HUDEP-2 (cell line): ENCODE measurements around the gene HSD3B7.
A peak's percentile ranks its signal among the peaks of the same experiment; 100 is the strongest.

Experiments
- DNase-seq, 76 experiments: peaks; one replicate each; lab custom pipeline; 2025; ENCODE audit not compliant: unreplicated experiment in 76 of 76; lab: John Stamatoyannopoulos, UW

Gene HSD3B7

DNA sequence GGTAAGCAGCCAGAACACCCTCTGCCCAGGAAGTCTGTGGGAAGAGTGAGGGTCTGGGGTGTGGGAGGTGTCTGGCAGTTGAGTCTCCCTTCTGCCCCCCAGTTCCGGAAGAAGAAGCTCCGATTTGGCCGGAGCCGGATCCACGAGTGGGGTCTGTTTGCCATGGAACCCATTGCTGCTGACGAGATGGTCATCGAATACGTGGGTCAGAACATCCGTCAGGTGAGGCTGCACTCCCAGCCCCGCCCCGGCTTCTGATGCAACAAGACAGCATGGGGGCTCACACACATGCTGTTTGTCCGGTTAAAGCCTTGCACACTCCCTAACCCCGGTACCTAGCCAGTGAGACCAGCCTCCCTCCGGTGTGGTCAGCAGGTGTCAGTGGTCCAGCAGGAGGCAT is 4.0 kb upstream of the HSD3B7 start:
- no peak for DNase-seq

DNA sequence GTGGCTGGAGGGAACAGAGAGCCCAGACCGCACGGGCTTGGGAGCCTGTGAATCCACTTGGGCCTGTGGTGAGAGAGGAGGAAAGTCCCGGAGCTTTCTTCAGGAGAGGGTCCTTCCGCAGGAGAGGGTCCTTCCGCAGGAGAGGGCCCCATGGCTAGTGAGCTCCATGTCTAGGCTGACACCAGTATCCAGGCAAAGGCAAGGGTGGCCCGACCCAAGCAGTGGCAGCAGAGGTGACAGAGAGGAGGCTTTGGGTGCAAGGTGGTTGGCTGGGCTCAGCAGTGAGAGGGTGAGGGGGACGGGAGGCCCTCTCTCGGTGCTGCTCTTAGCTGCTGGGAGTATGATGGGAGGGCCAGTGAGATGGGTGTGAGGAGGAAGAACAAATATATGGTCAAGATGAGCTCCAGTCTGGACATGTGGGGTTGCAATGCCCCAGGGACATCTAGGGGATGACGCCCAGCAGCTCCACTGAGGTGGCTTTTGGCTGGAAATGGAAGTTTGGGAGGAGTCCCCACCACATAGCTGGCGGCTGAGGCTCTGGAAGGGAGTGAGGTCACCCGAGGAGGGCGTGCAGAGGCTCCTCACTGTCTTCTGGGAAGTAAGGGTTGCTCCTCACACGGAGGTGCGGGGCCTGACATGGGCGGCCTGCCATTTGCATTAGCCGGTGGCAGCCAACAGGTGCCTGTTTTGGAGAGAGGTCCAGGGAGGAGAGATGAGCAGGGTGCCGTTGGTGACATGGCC is 2.3 kb upstream of the HSD3B7 start:
- DNase-seq, result no peak

DNA sequence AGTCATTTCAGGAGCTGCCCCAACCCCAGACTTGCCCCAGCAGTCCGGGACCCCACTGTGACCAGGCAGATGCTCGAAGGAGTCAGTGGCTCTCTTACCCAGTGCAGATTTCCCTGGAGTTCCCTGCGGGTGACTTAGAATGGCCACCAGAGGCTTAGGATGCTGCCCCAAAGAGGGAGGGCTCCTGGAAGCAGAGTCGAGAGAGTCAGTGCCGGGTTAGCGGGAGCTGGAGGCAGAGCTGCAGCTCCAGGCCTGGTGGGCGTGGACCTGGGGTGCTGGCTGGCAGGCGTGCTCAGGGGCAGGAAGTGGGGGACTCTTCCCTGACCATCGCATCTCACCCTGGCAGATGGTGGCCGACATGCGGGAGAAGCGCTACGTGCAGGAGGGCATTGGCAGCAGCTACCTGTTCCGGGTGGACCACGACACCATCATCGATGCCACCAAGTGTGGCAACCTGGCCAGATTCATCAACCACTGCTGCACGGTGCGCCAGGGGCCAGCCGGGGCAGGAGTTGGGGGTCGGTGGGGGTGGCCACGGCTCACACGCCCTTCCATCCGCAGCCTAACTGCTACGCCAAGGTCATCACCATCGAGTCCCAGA is 1.6 kb upstream of the HSD3B7 start:
- no peak for DNase-seq

DNA sequence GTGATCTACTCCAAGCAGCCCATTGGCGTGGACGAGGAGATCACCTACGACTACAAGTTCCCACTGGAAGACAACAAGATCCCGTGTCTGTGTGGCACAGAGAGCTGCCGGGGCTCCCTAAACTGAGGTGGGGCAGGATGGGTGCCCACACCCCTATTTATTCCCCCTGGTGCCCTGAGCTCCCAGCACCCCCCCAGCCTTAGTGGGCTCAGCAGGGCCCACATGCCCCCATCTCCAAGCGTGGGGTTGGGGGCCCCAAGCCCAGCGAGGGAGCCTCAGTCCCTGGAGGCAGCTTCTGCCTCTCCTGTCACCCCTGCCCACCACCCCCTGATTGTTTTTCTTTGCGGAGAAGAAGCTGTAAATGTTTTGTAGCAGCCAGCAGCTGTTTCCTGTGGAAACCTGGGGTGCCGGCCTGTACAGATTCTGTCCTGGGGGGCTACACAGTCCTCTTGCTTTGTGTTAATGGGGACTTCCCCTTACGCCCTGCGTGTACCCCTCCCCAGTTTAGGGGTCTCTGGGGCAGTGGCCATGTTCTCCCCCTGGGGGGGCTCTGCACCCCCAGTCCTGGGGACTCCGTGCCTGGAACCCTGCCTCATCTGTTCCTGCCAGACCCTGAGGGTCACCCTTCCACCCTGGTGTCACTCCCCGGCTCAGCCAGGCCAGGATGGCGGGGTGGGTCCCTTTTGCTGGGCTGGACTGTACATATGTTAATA is 953 bp upstream of the HSD3B7 start:
- no peak for DNase-seq

DNA sequence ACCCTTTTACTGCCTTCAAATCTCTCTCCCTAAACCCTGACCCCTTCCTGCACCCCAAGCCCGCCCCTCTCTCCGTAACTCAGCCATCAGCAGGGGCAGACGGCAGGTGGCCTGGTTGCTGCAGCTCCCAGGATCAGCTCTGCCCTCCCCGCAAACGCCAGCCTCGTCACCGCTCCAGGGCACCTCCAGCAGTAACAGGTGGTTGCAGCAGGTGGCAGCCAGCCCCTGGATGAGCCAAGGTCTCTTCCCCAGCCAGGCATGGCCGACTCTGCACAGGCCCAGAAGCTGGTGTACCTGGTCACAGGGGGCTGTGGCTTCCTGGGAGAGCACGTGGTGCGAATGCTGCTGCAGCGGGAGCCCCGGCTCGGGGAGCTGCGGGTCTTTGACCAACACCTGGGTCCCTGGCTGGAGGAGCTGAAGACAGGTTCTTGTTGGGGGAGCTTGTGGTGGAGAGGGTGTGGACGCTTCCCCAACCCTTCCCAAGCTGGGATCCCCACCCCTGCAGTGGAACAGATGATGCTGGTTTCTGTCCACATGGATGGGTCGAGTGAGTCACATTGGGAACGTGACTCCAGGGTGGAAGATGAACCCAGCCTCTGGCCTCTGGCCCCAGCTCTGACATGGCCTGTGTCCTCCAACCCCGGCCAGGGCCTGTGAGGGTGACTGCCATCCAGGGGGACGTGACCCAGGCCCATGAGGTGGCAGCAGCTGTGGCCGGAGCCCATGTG is 558 bp downstream of the HSD3B7 start:
- DNase-seq, result no peak

DNA sequence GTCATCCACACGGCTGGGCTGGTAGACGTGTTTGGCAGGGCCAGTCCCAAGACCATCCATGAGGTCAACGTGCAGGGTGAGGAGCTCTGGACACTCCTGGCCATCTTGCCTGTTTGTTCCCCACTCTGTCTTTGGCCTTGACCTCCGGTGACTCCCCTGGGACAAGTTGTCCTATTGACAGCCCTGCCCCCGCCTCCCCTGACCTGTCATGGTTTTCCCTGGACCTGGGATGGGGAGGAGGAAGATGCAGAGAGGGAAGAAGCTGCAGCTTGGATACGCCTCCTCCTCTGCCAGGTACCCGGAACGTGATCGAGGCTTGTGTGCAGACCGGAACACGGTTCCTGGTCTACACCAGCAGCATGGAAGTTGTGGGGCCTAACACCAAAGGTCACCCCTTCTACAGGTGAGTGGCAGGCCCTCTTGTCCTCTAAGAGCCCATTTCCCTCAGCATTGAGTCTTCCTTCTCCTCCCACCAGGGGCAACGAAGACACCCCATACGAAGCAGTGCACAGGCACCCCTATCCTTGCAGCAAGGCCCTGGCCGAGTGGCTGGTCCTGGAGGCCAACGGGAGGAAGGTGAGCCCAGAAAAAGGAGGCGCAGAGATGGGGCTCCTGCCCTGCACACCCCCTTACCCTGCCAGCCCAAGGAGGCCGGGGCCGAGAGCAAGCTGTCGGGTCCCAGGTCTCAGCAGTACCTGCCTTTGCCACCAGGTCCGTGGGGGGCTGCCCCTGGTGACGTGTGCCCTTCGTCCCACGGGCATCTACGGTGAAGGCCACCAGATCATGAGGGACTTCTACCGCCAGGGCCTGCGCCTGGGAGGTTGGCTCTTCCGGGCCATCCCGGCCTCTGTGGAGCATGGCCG is 1.4 kb downstream of the HSD3B7 start:
- DNase-seq, result no peak

DNA sequence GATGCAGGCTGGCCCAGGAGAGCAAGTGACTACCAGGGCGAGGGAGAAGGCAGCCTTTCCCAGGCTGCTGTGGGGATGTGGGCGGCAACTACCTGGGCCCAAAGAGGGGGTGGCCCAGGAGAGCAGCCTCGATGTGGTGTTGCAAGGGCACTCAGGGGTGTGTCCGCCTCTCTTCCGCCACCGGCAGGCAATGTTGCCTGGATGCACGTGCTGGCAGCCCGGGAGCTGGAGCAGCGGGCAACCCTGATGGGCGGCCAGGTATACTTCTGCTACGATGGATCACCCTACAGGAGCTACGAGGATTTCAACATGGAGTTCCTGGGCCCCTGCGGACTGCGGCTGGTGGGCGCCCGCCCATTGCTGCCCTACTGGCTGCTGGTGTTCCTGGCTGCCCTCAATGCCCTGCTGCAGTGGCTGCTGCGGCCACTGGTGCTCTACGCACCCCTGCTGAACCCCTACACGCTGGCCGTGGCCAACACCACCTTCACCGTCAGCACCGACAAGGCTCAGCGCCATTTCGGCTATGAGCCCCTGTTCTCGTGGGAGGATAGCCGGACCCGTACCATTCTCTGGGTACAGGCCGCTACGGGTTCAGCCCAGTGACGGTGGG is 2.7 kb downstream of the HSD3B7 start:
- no peak for DNase-seq

DNA sequence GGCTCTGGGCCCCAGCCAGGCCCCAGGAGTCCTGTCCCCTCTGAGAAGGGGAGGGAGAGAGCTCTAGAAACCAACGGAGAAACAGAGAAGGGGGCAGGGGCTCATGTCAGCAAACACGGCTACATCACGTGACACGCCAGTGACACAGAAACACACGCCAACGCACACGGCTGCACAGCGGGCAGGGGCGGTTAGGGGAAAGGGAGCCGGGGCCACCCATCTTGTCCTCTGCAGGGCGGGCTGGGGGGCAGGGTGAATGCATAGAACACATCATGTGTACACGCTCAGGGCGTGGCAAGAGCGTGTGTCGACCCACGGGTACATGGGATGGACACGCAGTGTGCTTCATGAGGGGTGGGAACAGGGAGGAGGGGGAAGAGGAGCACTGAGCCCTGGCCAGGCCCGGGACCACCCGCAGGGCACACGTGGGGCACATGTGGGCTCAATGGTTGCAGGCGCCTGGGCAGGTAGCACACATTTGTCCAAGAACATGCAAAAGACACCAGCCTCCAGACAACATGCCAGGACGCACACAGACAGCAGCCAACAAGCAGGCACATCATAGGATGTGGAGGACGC is 4.6 kb downstream of the HSD3B7 start:
- DNase-seq, result no peak

DNA sequence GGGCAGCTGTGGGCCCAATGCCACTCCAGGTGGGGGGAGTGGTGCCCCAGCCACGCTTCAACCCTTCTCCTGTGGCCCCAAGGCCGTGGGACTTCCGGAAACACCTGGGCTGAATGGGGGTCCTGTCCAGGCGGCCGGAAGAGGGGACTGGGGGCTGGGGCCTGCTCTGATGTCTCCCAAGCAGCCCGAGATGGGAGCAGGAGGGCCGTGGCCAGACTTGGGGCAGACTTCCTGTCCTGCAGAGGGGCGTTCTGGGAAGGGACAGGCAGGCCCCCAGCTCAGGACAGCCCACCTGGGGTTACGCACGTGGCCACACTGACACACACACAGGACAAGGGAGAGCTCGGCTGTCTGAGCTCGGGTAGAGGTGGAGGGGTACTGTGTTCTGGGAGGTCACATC is 5.1 kb downstream of the HSD3B7 start:
- no peak for DNase-seq

DNA sequence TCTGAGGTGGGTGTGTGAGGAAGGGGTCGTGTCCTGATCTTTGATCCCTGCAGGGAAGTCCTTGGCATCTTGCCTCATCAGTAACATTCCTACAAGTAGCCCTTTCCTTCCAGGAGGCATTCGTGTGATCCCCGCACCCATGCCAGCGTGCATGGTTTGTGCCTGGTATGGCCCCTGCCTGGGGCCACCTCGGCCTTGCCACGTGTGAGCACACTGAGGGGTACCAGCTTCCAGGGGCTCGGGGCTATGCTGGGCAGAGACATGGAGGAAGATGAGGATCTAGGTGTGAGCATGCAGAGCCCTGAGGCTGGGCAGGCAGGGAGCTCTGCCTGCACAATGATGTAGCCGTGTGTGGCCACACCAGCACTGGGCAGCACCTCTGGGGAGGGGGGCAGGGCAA is 6.0 kb downstream of the HSD3B7 start:
- no peak for DNase-seq

DNA sequence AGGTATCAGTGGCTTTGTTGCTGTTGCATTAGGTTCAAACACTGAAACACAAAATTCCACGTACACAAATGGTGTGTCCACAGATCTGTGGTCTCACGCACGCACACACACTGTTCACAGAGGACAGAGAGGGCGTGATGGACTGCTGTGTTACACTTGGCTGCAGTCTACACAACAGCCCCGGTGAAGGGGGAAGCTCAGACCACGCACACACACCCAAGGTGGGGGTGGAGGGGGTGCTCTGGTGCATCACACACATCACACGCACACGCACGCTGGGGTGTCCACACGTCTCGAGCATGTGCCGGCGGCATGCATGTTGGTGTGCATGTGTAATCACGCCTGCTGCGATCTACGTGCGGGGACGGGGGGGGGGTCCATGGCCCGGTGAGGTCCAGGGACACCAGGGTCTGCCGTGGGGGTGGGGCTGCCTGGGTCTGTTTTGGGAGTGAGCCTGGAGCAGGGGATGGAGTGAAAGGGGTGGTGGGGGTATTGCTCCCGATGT is 7.3 kb downstream of the HSD3B7 start:
- DNase-seq, result no peak

DNA sequence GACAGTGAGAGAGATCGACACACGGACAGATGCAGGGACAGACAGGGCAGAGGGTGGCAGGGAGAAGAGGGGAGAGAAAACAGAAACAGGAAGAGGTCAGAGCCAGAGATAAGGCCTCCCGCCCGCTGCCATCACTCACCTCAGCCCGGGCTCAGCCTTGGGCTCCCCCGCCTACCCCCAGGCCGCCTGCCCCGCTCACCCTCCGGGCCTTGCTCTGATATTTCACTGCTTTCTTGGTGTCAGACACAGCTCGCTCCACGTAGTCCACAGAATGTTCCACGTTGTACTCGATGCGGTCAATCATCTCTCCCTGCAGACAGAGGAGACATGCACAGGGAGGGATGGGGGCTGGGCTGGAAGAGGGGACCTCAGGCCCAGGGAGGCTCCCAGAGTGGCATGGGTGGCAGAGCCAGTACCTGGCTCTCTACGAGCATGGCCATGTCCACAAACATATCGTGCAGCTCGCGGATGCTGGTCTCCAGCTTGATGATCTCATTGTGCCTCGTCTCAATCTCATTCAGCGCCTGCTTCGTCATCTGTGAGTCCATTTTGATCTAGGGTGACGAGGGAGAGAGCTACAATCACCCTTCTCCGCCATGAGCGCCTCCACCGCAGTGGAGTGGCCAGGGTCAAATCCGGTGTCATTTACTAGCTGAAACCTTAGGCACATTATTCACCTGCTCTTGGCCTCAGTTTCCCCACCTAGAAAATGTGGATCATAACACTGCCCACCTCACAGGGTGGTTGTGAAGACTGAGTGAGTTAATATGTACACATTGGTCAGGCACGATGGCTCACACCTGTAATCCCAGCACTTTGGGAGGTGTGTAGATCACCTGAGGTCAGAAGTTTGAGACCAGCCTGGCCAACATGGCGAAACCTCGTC is 8.2 kb downstream of the HSD3B7 start:
- DNase-seq, result peak in 33 of 76 experiments; percentile 9 to 51 (median 31)

DNA sequence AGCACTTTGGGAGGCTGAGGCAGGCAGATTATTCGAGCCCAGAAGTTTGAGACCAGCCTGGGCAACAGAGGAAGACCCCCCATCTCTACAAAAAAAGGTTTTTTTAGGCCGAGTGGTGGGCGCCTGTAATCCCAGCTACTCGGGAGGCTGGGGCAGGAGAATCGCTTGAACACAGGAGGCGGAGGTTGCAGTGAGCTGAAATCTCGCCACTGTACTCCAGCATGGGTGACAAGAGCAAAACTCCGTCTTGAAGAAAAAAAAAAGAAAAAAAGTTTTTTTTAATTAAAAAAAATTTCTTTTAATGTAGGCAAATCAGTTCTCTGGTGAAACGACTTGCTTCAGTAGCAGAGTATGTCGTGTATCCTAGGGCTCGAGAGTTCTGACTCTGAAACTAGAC is 10.9 kb downstream of the HSD3B7 start:
- no peak for DNase-seq

DNA sequence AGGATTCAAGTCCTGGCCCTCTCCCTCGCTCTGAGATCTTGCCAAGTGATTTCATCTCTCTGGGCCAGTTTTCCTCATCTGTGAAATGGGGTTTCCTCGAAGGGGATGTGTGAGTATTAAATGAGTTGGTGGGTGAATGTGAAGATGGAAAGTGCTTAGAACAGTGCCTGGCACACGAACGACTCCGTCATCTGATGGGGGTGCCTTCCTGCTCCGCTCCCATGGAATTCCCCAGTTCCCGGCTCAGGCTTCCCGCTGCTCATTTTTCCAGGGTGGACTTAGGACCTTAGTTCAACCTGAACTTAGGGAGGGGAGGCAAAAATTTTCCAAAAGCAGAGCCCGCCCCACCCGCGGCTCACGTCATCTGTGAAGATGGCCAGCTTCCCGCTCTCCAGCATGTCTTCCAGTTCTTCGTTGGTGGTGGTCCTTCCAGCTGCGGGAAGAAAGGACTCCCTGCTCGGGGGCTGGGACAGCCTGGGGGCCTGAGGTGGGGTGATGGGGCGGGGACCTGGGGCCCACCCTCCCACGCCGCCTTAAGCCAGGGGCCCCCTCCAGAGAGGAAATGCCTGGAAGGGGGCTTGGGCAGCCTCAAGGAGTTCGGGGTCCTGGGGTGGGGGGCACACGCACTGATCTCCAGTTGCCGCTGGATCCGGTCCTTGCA is 11.4 kb downstream of the HSD3B7 start:
- DNase-seq, result no peak

DNA sequence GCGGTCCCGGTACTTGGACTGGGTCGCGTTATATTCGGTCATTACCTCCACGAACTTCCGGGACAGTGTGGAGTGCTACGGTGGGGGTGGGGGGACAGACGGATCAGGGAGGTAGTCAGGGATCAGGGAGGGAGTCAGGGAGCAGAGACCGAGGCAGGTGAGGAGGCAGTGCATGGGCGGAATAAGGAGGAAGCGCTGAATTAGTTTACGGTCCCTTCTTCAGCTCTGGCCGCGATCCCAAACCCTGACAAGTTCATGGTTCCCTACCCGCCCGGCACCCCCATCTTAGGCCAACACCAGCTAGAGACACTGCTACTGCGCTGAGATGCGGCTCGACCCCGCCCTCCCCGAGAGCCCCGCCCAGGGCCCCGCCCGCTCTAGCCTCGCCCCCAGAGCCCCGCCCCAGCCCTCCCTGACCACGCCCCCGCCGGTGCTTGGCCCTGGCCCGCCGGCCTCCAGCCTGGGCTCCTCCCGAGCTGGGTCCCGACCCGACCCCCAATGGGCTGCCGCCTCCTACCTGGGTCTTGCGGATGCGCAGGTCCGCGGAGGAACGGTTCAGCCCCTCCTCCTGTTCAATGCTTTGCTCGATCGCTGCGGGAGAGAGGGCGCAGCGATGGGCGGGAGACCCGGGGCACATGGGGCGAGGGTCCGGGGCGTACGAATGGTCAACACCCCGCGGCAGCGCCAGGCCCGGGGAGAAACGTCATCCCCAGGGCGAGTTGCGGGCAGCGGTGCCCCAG is 12.1 kb downstream of the HSD3B7 start:
- peak in 66 of 76 experiments; percentile 9 to 85 (median 68) for DNase-seq

DNA sequence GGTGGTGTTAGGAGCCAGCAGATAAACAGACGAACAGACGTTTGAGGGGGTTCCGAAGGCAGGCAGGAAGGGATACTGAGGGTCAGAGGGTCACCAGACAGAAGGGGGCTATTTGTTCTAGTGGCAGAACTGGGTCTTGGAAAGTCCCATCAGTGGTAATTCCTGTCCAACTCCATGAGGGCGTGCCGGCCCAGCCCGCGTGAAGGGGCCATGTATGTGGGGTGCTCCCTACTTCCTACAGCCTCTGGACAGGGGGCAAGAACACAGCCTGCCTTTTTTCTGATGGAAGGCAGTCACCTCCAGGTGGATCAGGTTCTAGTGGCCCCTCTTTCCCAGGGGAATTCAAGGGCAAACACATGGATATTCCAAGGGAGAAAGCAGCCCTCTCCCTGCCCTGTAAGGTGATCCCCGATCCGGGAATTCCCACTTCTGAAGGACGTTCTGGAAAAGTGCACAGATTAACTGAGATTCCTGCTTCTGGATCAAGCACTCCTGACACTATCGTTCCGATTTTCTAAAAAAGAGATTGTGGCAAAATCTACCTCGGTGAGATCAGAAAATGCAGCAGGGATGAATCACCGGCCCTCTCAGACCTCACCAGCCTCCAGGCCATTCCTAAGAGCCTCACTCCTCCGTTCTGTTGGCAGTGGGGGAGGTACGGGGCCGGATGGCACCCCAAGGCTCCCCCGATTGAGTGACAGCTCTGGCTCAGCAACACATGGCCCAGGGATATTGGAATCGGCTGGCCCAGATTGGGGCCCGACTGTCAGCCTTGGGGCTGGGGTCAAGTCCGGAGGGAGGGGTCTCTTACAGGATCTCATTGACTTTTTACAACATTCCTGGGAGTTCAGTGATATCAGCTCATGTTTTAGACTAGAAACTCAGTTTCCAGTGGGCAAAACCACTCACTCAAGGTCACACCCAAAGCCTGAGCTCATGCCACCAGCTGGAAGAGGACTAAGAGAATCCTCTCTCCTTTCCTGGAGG is 13.0 kb downstream of the HSD3B7 start:
- no peak for DNase-seq
